Activated T-cell treated with anti-CD3 and anti-CD28 coated beads, Interleukin-2, amount 50 U/mL, for 72 hours (primary cell): Measurements from ENCODE around the gene LRP1B. TPM values are rescaled to one million over a fixed set of nuclear protein-coding genes. Genes with fewer than 3 reads are reported as not detected.

Experiments
- ATAC-seq, 2 donors: fragments of 150-1000 bp; cut with Tn5 transposase; replicated peaks in 1 of 2; 2 replicates each; pipeline ENCODE4 v1.10.0; 2021; ENCODE audit warnings: moderate library complexity in 2 of 2, mild to moderate bottlenecking in 1 of 2
- DNase-seq, 2 donors: peaks; one replicate each; pipeline ENCODE4 v3.0.0; 2021 to 2022; ENCODE audit warnings: mixed read lengths in 1 of 2
- H3K27ac Mint-ChIP-seq: one replicate; pipeline ENCODE4 v1.8.0; 2022; ENCODE audit warnings: mild to moderate bottlenecking, moderate library complexity, mixed read lengths
- H3K27me3 Mint-ChIP-seq: one replicate; pipeline ENCODE4 v1.8.0; 2022; ENCODE audit warnings: low read depth, mixed read lengths
- H3K36me3 Mint-ChIP-seq, 2 donors: one replicate each; pipeline ENCODE4 v1.8.0; 2022; ENCODE audit warnings: mixed read lengths in 2 of 2, mild to moderate bottlenecking in 1 of 2; ENCODE audit not compliant: insufficient read depth in 2 of 2
- H3K4me1 Mint-ChIP-seq: one replicate; pipeline ENCODE4 v1.8.0; 2022; ENCODE audit warnings: low read depth, mixed read lengths
- H3K4me3 Mint-ChIP-seq, 2 donors: one replicate each; pipeline ENCODE4 v1.8.0; 2022; ENCODE audit warnings: mild to moderate bottlenecking in 2 of 2, mixed read lengths in 2 of 2, moderate library complexity in 2 of 2
- H3K9me3 Mint-ChIP-seq, 2 donors: one replicate each; pipeline ENCODE4 v1.8.0; 2022; ENCODE audit warnings: mixed read lengths in 2 of 2
- total RNA-seq, 2 donors: library from RNA; stranded (reverse); gene quantifications; one replicate each; pipeline ENCODE4 v1.2.3, GENCODE V29; 2022

LRP1B gene
- total RNA-seq, 2 donors from 2014 or later = not detected

DNA sequence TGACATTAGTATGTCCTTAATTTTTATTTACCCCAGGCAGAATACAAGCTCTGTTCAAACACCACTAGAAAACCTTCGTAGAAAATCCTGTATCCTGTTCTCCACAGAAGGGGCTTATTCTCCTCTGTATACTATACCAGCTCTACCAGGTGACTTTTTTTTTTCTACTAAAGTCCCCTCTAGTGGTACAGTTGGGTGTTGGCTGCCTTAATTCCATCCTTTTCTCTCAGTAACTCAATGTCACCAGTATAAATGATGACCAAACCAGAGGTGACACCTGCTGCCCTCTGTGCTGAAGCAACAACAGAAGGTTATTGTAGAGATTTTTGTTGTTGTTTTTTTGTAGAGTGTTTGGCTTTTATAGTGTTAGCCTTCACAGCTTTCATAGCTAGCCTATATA, 1322.0 kb downstream of the LRP1B start:
- DNase-seq (no peak), ATAC-seq (no peak)
- no peak overlapping the region for H3K4me3 Mint-ChIP-seq
- no peaks in the 10 kb centered on the region for H3K36me3 Mint-ChIP-seq
- no peak overlapping the region for H3K27ac Mint-ChIP-seq
- no peaks in the 10 kb centered on the region for H3K27me3 Mint-ChIP-seq
- H3K4me1 Mint-ChIP-seq = no peaks in the 10 kb centered on the region
- peaks cover 0 to 2% of the 10 kb centered on the region in 2 donors for H3K9me3 Mint-ChIP-seq

- Mint-ChIP-seq H3K4me1 (no peaks in the 10 kb centered on the region), H3K9me3 (peaks cover 0 to 2% of the 10 kb centered on the region in 2 donors), H3K27ac (no peak overlapping the region), H3K27me3 (no peaks in the 10 kb centered on the region), H3K36me3 (no peaks in the 10 kb centered on the region), H3K4me3 (no peak overlapping the region)
- DNase-seq (no peak), ATAC-seq (no peak)
Observed at GRCh38 chr2:140808211-140808610, 1322.6 kb downstream of the LRP1B start.

- Mint-ChIP-seq H3K27me3 (no peaks in the 10 kb centered on the region), H3K36me3 (no peaks in the 10 kb centered on the region), H3K4me1 (no peaks in the 10 kb centered on the region), H3K27ac (no peak overlapping the region), H3K4me3 (no peak overlapping the region), H3K9me3 (peaks cover 2% of the 10 kb centered on the region in 2 donors)
- ATAC-seq (no peak), DNase-seq (no peak)
Observed at GRCh38 chr2:140804700-140805260, 1326.0 kb downstream of the LRP1B start.

GRCh38 chr2:140801311-140801710, 1329.5 kb downstream of the LRP1B start:
- H3K36me3 Mint-ChIP-seq = no peaks in the 10 kb centered on the region
- no peaks in the 10 kb centered on the region for H3K27me3 Mint-ChIP-seq
- no peaks in the 10 kb centered on the region for H3K4me1 Mint-ChIP-seq
- H3K9me3 Mint-ChIP-seq = peaks cover 2 to 5% of the 10 kb centered on the region in 2 donors
- no peak overlapping the region for H3K4me3 Mint-ChIP-seq
- ATAC-seq (no peak), DNase-seq (no peak)
- no peak overlapping the region for H3K27ac Mint-ChIP-seq

- H3K36me3 Mint-ChIP-seq = no peaks in the 10 kb centered on the region
- no peaks in the 10 kb centered on the region for H3K27me3 Mint-ChIP-seq
Observed at GRCh38 chr2:140797718-140798117, 1333.1 kb downstream of the LRP1B start.

DNA sequence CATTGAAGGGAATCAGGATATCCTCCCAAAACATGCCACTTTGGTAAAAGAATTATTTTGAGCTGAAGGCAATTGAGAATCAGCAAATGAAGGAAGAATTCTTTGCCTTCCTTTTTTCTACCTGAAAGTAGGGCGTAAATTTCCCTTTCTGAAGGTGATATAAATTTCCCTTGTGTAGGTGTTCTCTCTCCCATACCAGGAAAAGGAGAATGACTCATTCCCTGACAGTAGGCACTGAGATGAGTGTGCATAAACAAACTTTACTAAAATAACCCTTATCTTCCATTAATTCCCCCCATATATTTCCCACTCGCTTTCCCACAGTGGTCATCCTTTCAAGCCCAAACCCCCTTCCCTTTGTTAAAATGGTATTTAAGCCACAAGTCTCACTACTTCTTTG, 1339.0 kb downstream of the LRP1B start:
- no peaks in the 10 kb centered on the region for H3K4me1 Mint-ChIP-seq
- no peak overlapping the region for H3K4me3 Mint-ChIP-seq
- ATAC-seq (no peak), DNase-seq (no peak)
- no peaks in the 10 kb centered on the region for H3K36me3 Mint-ChIP-seq
- H3K27ac Mint-ChIP-seq = no peak overlapping the region
- H3K27me3 Mint-ChIP-seq = no peaks in the 10 kb centered on the region
- peaks cover 0 to 3% of the 10 kb centered on the region in 2 donors for H3K9me3 Mint-ChIP-seq

More at GRCh38 chr2:140797718-140798117, 1333.1 kb downstream of the LRP1B start:
- no peak overlapping the region for H3K4me3 Mint-ChIP-seq
- no peaks in the 10 kb centered on the region for H3K4me1 Mint-ChIP-seq
- no peak overlapping the region for H3K27ac Mint-ChIP-seq
- DNase-seq = no peak
- ATAC-seq = no peak
- H3K9me3 Mint-ChIP-seq = peaks cover 2 to 3% of the 10 kb centered on the region in 2 donors

DNA sequence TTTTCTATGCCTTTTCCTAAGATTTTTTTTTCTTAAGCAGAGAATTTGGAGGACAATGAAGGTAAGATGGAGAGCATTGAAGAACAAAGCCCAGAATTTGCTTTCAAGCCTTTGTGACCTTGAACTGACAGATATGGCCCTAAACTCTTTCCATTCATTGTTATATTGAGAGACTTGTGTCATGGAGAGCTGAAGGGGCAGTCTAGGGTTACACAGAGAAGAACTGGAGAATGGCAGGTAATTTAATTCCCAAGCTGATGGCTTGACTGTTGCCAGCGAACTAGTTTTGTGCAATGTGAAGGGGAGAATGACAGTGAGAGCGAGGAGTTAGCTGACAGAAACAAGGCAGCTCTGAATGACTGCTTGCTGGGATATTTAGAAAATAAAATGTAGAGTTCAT, 1344.2 kb downstream of the LRP1B start:
- no peak overlapping the region for H3K4me3 Mint-ChIP-seq
- peaks cover 0 to 4% of the 10 kb centered on the region in 2 donors for H3K9me3 Mint-ChIP-seq
- H3K27me3 Mint-ChIP-seq = no peaks in the 10 kb centered on the region
- DNase-seq = no peak
- H3K27ac Mint-ChIP-seq = no peak overlapping the region
- H3K4me1 Mint-ChIP-seq = no peaks in the 10 kb centered on the region
- no peaks in the 10 kb centered on the region for H3K36me3 Mint-ChIP-seq
- ATAC-seq = no peak

DNA sequence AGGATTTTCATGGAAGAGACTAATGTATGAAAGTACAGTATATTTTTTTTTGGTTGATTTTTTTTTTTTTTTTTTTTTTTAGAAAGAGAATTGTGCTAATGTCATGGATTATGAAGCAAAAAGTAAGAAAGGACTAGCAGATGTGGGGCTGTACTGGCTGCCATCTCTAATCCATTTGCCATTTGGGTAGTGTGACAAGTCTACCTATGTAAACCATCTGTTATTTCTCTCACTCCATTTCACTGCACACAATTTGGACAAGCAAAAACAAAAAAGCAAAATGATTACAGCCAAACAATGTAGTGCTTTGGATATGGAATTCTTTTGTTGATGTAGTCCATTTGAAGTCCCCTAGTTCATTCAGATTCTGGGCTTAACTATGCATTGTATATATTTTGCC, 1355.4 kb downstream of the LRP1B start:
- no peak overlapping the region for H3K4me3 Mint-ChIP-seq
- no peak for ATAC-seq
- H3K36me3 Mint-ChIP-seq = no peaks in the 10 kb centered on the region
- no peaks in the 10 kb centered on the region for H3K27me3 Mint-ChIP-seq
- H3K27ac Mint-ChIP-seq = no peak overlapping the region
- no peak for DNase-seq
- no peaks in the 10 kb centered on the region for H3K9me3 Mint-ChIP-seq
- H3K4me1 Mint-ChIP-seq = no peaks in the 10 kb centered on the region

DNA sequence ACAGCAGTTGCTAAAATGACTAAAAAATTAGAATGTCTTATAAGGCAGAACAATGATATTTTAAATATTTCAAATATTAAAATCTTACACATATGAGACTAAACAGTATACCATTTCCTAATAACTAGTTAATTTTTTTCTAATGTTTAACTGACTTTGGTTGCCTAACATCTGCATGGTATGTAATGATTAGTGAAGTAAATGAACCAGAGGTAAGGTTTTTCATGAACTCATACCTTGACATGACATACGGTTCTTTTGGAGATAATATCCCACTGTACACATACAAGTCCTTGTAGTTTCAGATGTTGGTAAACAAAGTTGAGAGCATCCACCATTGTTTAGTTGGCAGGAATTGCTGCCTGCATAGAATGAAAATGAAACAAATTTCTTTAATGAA, 1360.2 kb downstream of the LRP1B start:
- Mint-ChIP-seq H3K4me3 (no peak overlapping the region), H3K9me3 (no peaks in the 10 kb centered on the region), H3K27ac (no peak overlapping the region), H3K27me3 (no peaks in the 10 kb centered on the region), H3K4me1 (no peaks in the 10 kb centered on the region), H3K36me3 (no peaks in the 10 kb centered on the region)
- no peak for DNase-seq
- ATAC-seq = no peak

GRCh38 chr2:140761807-140762206, 1369.0 kb downstream of the LRP1B start:
- Mint-ChIP-seq H3K27me3 (no peaks in the 10 kb centered on the region), H3K36me3 (peaks cover 0 to 2% of the 10 kb centered on the region in 2 donors), H3K27ac (no peak overlapping the region), H3K4me1 (no peaks in the 10 kb centered on the region), H3K9me3 (peaks cover 0 to 4% of the 10 kb centered on the region in 2 donors), H3K4me3 (no peak overlapping the region)
- no peak for DNase-seq
- ATAC-seq = no peak

- no peaks in the 10 kb centered on the region for H3K4me1 Mint-ChIP-seq
Observed at GRCh38 chr2:140759426-140760156, 1371.2 kb downstream of the LRP1B start.

GRCh38 chr2:140747665-140748064, 1383.2 kb downstream of the LRP1B start:
- Mint-ChIP-seq H3K9me3 (peaks cover 4 to 5% of the 10 kb centered on the region in 2 donors), H3K27ac (no peak overlapping the region), H3K4me3 (no peak overlapping the region), H3K27me3 (no peaks in the 10 kb centered on the region), H3K36me3 (no peaks in the 10 kb centered on the region), H3K4me1 (no peaks in the 10 kb centered on the region)
- peak in 1 of 2 donors; percentile 39 for ATAC-seq
- DNase-seq = no peak

More at GRCh38 chr2:140759426-140760156, 1371.2 kb downstream of the LRP1B start:
- Mint-ChIP-seq H3K36me3 (peaks cover 0 to 2% of the 10 kb centered on the region in 2 donors), H3K27me3 (no peaks in the 10 kb centered on the region), H3K9me3 (peaks cover 2 to 5% of the 10 kb centered on the region in 2 donors), H3K4me3 (no peak overlapping the region), H3K27ac (no peak overlapping the region)
- DNase-seq (no peak), ATAC-seq (no peak)

GRCh38 chr2:140747090-140747489, 1383.7 kb downstream of the LRP1B start:
- Mint-ChIP-seq H3K9me3 (peaks cover 4 to 5% of the 10 kb centered on the region in 2 donors), H3K4me1 (no peaks in the 10 kb centered on the region)

DNA sequence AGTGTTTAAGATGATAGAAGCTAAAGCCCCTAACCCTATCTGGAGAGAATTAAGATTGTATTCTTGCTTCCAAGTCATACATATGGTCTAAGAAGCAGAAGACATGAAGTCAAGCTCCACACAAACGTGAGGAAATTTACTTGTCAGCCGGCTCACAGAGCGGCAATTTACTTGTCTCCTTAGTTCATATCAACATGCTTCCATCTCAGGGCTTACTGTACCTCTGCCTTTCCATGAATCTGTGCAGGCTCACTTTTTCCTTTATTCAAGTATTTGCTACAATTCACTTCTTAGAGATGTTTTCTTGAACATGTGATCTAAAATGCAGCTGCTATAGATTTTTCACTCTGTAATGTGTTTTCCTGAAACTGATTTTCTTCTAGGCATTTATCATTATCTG, 1386.4 kb downstream of the LRP1B start:
- DNase-seq = no peak
- no peak overlapping the region for H3K4me3 Mint-ChIP-seq

More at GRCh38 chr2:140747090-140747489, 1383.7 kb downstream of the LRP1B start:
- Mint-ChIP-seq H3K27ac (no peak overlapping the region), H3K36me3 (no peaks in the 10 kb centered on the region), H3K27me3 (no peaks in the 10 kb centered on the region), H3K4me3 (no peak overlapping the region)
- ATAC-seq (no peak), DNase-seq (no peak)

More for the DNA sequence above, 1386.4 kb downstream of the LRP1B start:
- H3K27me3 Mint-ChIP-seq = no peaks in the 10 kb centered on the region
- no peak for ATAC-seq
- no peaks in the 10 kb centered on the region for H3K4me1 Mint-ChIP-seq
- no peak overlapping the region for H3K27ac Mint-ChIP-seq
- no peaks in the 10 kb centered on the region for H3K36me3 Mint-ChIP-seq
- H3K9me3 Mint-ChIP-seq = peaks cover 6 to 8% of the 10 kb centered on the region in 2 donors
